ENCODE results near the gene SMS.

Gene SMS

DNA sequence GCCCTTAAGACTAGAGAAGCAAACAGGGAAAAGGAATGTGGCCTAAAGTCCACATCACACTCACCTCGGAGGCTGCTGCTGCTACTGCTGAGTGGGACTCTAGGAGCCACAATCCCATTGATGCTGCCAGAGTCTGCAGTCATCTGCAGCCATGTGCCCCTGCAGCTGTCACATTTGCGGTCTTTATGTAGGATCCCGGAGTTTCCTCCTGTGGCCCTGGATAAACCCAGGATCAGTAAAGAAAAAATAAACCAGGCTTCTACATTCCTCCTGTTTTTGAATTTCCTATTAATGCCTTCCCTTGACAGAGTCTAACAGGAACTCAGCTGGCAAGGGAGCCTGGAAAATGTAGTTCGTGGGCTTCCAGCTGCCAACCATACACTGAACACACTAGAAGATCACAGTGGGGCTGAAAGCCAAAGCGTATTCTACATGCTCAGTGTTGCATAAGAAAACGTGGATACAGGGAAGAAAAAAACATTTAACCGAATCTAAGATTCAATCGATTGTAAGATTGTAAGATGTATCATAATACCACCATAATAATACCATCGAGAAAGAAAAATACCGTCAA, 81.3 kb downstream of the SMS start:
- TF ChIP-seq POLR2AphosphoS5 (IDR thresholded peaks at IDR 0.05; ENCODE audit: borderline replicate concordance, low read depth, low read length) (no peak), FOXP2 (optimal IDR thresholded peaks at IDR 0.05; ENCODE audit: control extremely low read depth, extremely low read length, insufficient read depth) (no peak), EZH2 (IDR thresholded peaks at IDR 0.05) (no peak)

GRCh38 chrX:22024577-22024976, 84.1 kb downstream of the SMS start:
- Histone ChIP-seq H3K27ac (no peak overlapping the region), H3K4me3 (no peak overlapping the region), H3K9me3 (ENCODE audit: low read depth, low read length) (no peaks in the 10 kb centered on the region), H3K36me3 (ENCODE audit: insufficient read depth, low read length) (no peaks in the 10 kb centered on the region), H3K9ac (ENCODE audit: insufficient read length) (no peak overlapping the region)
- DNase-seq (ENCODE audit: low read depth, low spot score) = no peak
- TF ChIP-seq EZH2 (IDR thresholded peaks at IDR 0.05) (no peak), FOXP2 (optimal IDR thresholded peaks at IDR 0.05; ENCODE audit: control extremely low read depth, extremely low read length, insufficient read depth) (no peak), POLR2AphosphoS5 (IDR thresholded peaks at IDR 0.05; ENCODE audit: borderline replicate concordance, low read depth, low read length) (no peak)

More for the DNA sequence above, 81.3 kb downstream of the SMS start:
- Histone ChIP-seq H3K36me3 (ENCODE audit: insufficient read depth, low read length) (no peaks in the 10 kb centered on the region), H3K9me3 (ENCODE audit: low read depth, low read length) (no peaks in the 10 kb centered on the region), H3K9ac (ENCODE audit: insufficient read length) (no peak overlapping the region), H3K27ac (no peak overlapping the region), H3K4me3 (no peak overlapping the region)
- DNase-seq (ENCODE audit: low read depth, low spot score) = no peak

- H3K9me3 ChIP-seq (ENCODE audit: low read depth, low read length) = no peaks in the 10 kb centered on the region
- no peak overlapping the region for H3K4me3 ChIP-seq
- H3K27ac ChIP-seq = no peak overlapping the region
- DNase-seq (ENCODE audit: low read depth, low spot score) = no peak
- no peak for TF ChIP-seq EZH2 (IDR thresholded peaks at IDR 0.05)
- TF ChIP-seq POLR2AphosphoS5 (IDR thresholded peaks at IDR 0.05; ENCODE audit: borderline replicate concordance, low read depth, low read length) = no peak
- no peak for TF ChIP-seq FOXP2 (optimal IDR thresholded peaks at IDR 0.05; ENCODE audit: control extremely low read depth, extremely low read length, insufficient read depth)
- no peak overlapping the region for H3K9ac ChIP-seq (ENCODE audit: insufficient read length)
- H3K36me3 ChIP-seq (ENCODE audit: insufficient read depth, low read length) = no peaks in the 10 kb centered on the region
Measured at GRCh38 chrX:22025751-22026150, 85.2 kb downstream of the SMS start.

DNA sequence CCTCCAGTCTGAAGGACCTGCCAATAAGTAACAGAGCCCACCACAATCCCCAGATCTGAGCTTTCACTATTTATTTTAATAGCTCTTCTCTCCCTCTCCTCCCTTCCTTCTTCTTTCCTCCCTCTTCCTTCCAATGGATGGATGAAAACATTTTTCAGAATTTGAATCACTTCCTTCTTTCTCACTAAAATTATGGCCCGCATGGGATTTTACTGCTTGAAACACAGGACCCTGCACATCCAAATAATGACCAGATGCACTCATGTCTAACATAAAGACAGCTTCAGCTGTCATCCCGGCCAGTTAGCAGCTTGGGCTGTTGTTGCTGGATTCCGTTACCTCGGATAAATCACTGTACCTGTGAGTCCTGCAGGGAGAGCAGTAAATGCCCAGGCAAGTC, 86.2 kb downstream of the SMS start:
- H3K9ac ChIP-seq (ENCODE audit: insufficient read length) = no peak overlapping the region
- H3K27ac ChIP-seq = no peak overlapping the region
- H3K4me3 ChIP-seq = no peak overlapping the region
- TF ChIP-seq POLR2AphosphoS5 (IDR thresholded peaks at IDR 0.05; ENCODE audit: borderline replicate concordance, low read depth, low read length) = no peak
- TF ChIP-seq FOXP2 (optimal IDR thresholded peaks at IDR 0.05; ENCODE audit: control extremely low read depth, extremely low read length, insufficient read depth) = no peak
- TF ChIP-seq EZH2 (IDR thresholded peaks at IDR 0.05) = no peak
- H3K36me3 ChIP-seq (ENCODE audit: insufficient read depth, low read length) = no peaks in the 10 kb centered on the region
- DNase-seq (ENCODE audit: low read depth, low spot score) = no peak
- no peaks in the 10 kb centered on the region for H3K9me3 ChIP-seq (ENCODE audit: low read depth, low read length)

GRCh38 chrX:22032084-22032483, 91.6 kb downstream of the SMS start, which contains the start of gene PHEX:
Gene PHEX (plus strand): TSS chrX:22032325. CDS start chrX:22033006, 681 bp downstream.
- H3K4me3 ChIP-seq = no peak within 1 kb of the TSS
- H3K36me3 ChIP-seq (ENCODE audit: insufficient read depth, low read length) = no peaks in the 10 kb centered on the region
- DNase-seq (ENCODE audit: low read depth, low spot score) = no peak
- no peak within 1 kb of the TSS for H3K27ac ChIP-seq
- TF ChIP-seq POLR2AphosphoS5 (IDR thresholded peaks at IDR 0.05; ENCODE audit: borderline replicate concordance, low read depth, low read length) = no peak
- no peak for TF ChIP-seq EZH2 (IDR thresholded peaks at IDR 0.05)
- no peak for TF ChIP-seq FOXP2 (optimal IDR thresholded peaks at IDR 0.05; ENCODE audit: control extremely low read depth, extremely low read length, insufficient read depth)
- H3K9ac ChIP-seq (ENCODE audit: insufficient read length) = no peak within 1 kb of the TSS
- no peaks in the 10 kb centered on the region for H3K9me3 ChIP-seq (ENCODE audit: low read depth, low read length)

- DNase-seq (ENCODE audit: low read depth, low spot score) = no peak
- no peaks in the 10 kb centered on the region for H3K9me3 ChIP-seq (ENCODE audit: low read depth, low read length)
- TF ChIP-seq POLR2AphosphoS5 (IDR thresholded peaks at IDR 0.05; ENCODE audit: borderline replicate concordance, low read depth, low read length) = no peak
- TF ChIP-seq FOXP2 (optimal IDR thresholded peaks at IDR 0.05; ENCODE audit: control extremely low read depth, extremely low read length, insufficient read depth) = no peak
- no peak for TF ChIP-seq EZH2 (IDR thresholded peaks at IDR 0.05)
- H3K27ac ChIP-seq = no peak overlapping the region
- H3K4me3 ChIP-seq = no peak overlapping the region
- no peaks in the 10 kb centered on the region for H3K36me3 ChIP-seq (ENCODE audit: insufficient read depth, low read length)
- no peak overlapping the region for H3K9ac ChIP-seq (ENCODE audit: insufficient read length)
Measured at GRCh38 chrX:22032506-22032905, 92.0 kb downstream of the SMS start.

DNA sequence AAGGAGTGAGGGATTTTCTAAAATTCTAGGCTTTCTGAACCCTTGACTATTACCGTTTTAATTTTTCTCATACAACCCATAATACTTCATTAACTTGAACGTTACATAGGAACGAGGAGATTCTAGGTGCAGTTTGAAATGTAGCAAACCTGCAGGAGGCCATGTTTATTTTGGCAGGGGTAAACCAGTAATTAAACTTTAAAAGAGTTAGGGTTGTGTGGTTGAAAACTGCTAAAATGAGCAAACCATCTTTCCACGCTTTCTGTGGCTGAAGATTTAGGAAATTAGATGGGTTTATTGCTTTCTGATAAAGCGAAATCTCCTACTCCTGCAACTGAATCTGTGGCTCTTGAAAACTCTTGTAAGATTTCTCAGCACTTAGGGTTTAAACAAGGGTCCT, 93.3 kb downstream of the SMS start:
- no peak overlapping the region for H3K4me3 ChIP-seq
- H3K27ac ChIP-seq = no peak overlapping the region
- TF ChIP-seq FOXP2 (optimal IDR thresholded peaks at IDR 0.05; ENCODE audit: control extremely low read depth, extremely low read length, insufficient read depth) = no peak
- TF ChIP-seq POLR2AphosphoS5 (IDR thresholded peaks at IDR 0.05; ENCODE audit: borderline replicate concordance, low read depth, low read length) = no peak
- no peak for TF ChIP-seq EZH2 (IDR thresholded peaks at IDR 0.05)
- H3K9me3 ChIP-seq (ENCODE audit: low read depth, low read length) = no peaks in the 10 kb centered on the region
- DNase-seq (ENCODE audit: low read depth, low spot score) = no peak
- no peak overlapping the region for H3K9ac ChIP-seq (ENCODE audit: insufficient read length)
- no peaks in the 10 kb centered on the region for H3K36me3 ChIP-seq (ENCODE audit: insufficient read depth, low read length)

DNA sequence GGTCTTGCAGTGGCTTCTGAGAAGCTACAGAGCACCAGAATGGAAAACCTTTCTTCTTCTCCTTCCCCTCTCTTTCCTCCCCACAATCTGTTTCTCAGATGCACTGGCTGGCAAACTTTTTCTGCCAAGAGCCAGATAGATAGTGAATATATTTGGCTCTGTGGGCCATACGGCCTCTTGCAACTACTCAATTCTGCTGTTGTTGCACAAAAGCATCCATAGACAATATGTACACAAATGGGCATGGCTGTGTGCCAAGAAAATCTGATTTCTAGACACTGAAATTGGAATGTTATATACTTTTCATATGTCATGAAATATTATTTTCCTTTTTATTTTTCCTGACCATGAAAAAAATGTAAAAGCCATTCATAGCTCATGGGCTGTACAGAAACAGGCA, 94.7 kb downstream of the SMS start:
- no peak overlapping the region for H3K9ac ChIP-seq (ENCODE audit: insufficient read length)
- no peak overlapping the region for H3K27ac ChIP-seq
- H3K36me3 ChIP-seq (ENCODE audit: insufficient read depth, low read length) = no peaks in the 10 kb centered on the region
- H3K9me3 ChIP-seq (ENCODE audit: low read depth, low read length) = no peaks in the 10 kb centered on the region
- no peak overlapping the region for H3K4me3 ChIP-seq
- DNase-seq (ENCODE audit: low read depth, low spot score) = no peak
- TF ChIP-seq FOXP2 (optimal IDR thresholded peaks at IDR 0.05; ENCODE audit: control extremely low read depth, extremely low read length, insufficient read depth) = no peak
- TF ChIP-seq EZH2 (IDR thresholded peaks at IDR 0.05) = no peak

DNA sequence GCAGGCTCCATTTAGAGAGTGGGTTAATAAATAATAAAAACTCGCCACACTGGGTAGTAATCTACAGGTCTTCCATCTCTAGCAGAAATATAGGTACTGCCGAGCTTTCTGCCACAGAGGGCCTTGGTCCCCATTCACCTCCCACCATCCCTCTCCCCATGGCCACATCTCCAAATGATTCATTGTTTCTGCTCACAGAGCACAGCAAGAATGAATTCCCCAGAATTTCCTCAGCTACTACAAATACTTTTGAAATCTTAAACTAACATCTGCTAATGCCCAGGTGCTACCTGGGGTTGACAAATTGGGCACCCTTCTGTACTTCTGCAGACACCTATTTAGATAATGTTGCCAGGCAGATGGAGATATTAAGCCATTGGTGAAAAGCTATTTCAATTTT, 96.7 kb downstream of the SMS start:
- TF ChIP-seq POLR2AphosphoS5 (IDR thresholded peaks at IDR 0.05; ENCODE audit: borderline replicate concordance, low read depth, low read length) = no peak
- TF ChIP-seq EZH2 (IDR thresholded peaks at IDR 0.05) = no peak
- no peak for TF ChIP-seq FOXP2 (optimal IDR thresholded peaks at IDR 0.05; ENCODE audit: control extremely low read depth, extremely low read length, insufficient read depth)
- Histone ChIP-seq H3K9me3 (ENCODE audit: low read depth, low read length) (no peaks in the 10 kb centered on the region), H3K4me3 (no peak overlapping the region), H3K9ac (ENCODE audit: insufficient read length) (no peak overlapping the region), H3K36me3 (ENCODE audit: insufficient read depth, low read length) (no peaks in the 10 kb centered on the region), H3K27ac (no peak overlapping the region)
- no peak for DNase-seq (ENCODE audit: low read depth, low spot score)

Measured in SK-N-MC (cell line).